Measurements from ENCODE around the gene PHLPP1.

PHLPP1 gene

GRCh38 chr18:62812876-62813275 lies 97.5 kb downstream of the PHLPP1 start:
- Histone ChIP-seq H3K79me2 (ENCODE audit: low read length) (no peaks in the 10 kb centered on the region), H3K9me3 (ENCODE audit: insufficient read depth, low read length) (no peaks in the 10 kb centered on the region), H4K20me1 (ENCODE audit: insufficient read depth, low read length) (no peaks in the 10 kb centered on the region), H3K4me1 (ENCODE audit: low read length) (peaks cover 10% of the 10 kb centered on the region), H3K27ac (ENCODE audit: low read length) (no peak overlapping the region), H2AFZ (ENCODE audit: low read depth, low read length) (no peak overlapping the region), H3K36me3 (replicated peaks; ENCODE audit: low read depth, low read length) (no peaks in the 10 kb centered on the region), H3K27me3 (ENCODE audit: low read depth, low read length) (no peaks in the 10 kb centered on the region), H3K4me3 (ENCODE audit: low read length) (no peak overlapping the region), H3K4me2 (ENCODE audit: low read length) (no peak overlapping the region), H3K9ac (ENCODE audit: low read length) (no peak overlapping the region)
- no peak for TF ChIP-seq EZH2phosphoT487 (IDR thresholded peaks at IDR 0.05; ENCODE audit: low read depth)
- no peak for TF ChIP-seq CTCF (IDR thresholded peaks at IDR 0.05; ENCODE audit: low read depth, low read length)

- Histone ChIP-seq H3K27ac (ENCODE audit: low read length) (no peak overlapping the region), H3K79me2 (ENCODE audit: low read length) (no peaks in the 10 kb centered on the region), H3K9me3 (ENCODE audit: insufficient read depth, low read length) (no peaks in the 10 kb centered on the region)
These were observed 98.9 kb downstream of the PHLPP1 start for GRCh38 chr18:62814132-62814759.

GRCh38 chr18:62825382-62825781 lies 110.0 kb downstream of the PHLPP1 start:
- Histone ChIP-seq H3K4me2 (ENCODE audit: low read length) (no peak overlapping the region), H3K36me3 (replicated peaks; ENCODE audit: low read depth, low read length) (no peaks in the 10 kb centered on the region), H3K9ac (ENCODE audit: low read length) (no peak overlapping the region), H3K79me2 (ENCODE audit: low read length) (no peaks in the 10 kb centered on the region), H3K27me3 (ENCODE audit: low read depth, low read length) (no peaks in the 10 kb centered on the region), H3K9me3 (ENCODE audit: insufficient read depth, low read length) (no peaks in the 10 kb centered on the region), H3K4me3 (ENCODE audit: low read length) (no peak overlapping the region), H2AFZ (ENCODE audit: low read depth, low read length) (no peak overlapping the region), H3K4me1 (ENCODE audit: low read length) (peaks cover 14% of the 10 kb centered on the region), H3K27ac (ENCODE audit: low read length) (no peak overlapping the region), H4K20me1 (ENCODE audit: insufficient read depth, low read length) (0 out of 2 replicates have a peak, but pooled peaks cover 3% of the 10 kb centered on the region)
- TF ChIP-seq EZH2phosphoT487 (IDR thresholded peaks at IDR 0.05; ENCODE audit: low read depth) (no peak), CTCF (IDR thresholded peaks at IDR 0.05; ENCODE audit: low read depth, low read length) (no peak)

More at GRCh38 chr18:62814132-62814759, 98.9 kb downstream of the PHLPP1 start:
- no peak overlapping the region for H3K4me2 ChIP-seq (ENCODE audit: low read length)
- H3K27me3 ChIP-seq (ENCODE audit: low read depth, low read length): no peaks in the 10 kb centered on the region
- H4K20me1 ChIP-seq (ENCODE audit: insufficient read depth, low read length): no peaks in the 10 kb centered on the region
- peaks cover 10% of the 10 kb centered on the region for H3K4me1 ChIP-seq (ENCODE audit: low read length)
- H3K9ac ChIP-seq (ENCODE audit: low read length): no peak overlapping the region
- TF ChIP-seq CTCF (IDR thresholded peaks at IDR 0.05; ENCODE audit: low read depth, low read length) (no peak), EZH2phosphoT487 (IDR thresholded peaks at IDR 0.05; ENCODE audit: low read depth) (no peak)
- H3K36me3 ChIP-seq (replicated peaks; ENCODE audit: low read depth, low read length): no peaks in the 10 kb centered on the region
- no peak overlapping the region for H3K4me3 ChIP-seq (ENCODE audit: low read length)
- no peak overlapping the region for H2AFZ ChIP-seq (ENCODE audit: low read depth, low read length)

- peaks cover 3% of the 10 kb centered on the region for H3K36me3 ChIP-seq (replicated peaks; ENCODE audit: low read depth, low read length)
- no peak overlapping the region for H3K4me2 ChIP-seq (ENCODE audit: low read length)
- no peak overlapping the region for H3K9ac ChIP-seq (ENCODE audit: low read length)
- H3K9me3 ChIP-seq (ENCODE audit: insufficient read depth, low read length): no peaks in the 10 kb centered on the region
- H2AFZ ChIP-seq (ENCODE audit: low read depth, low read length): no peak overlapping the region
- H4K20me1 ChIP-seq (ENCODE audit: insufficient read depth, low read length): 0 out of 2 replicates have a peak, but pooled peaks cover 3% of the 10 kb centered on the region
- no peak overlapping the region for H3K4me3 ChIP-seq (ENCODE audit: low read length)
- no peak overlapping the region for H3K27ac ChIP-seq (ENCODE audit: low read length)
- TF ChIP-seq CTCF (IDR thresholded peaks at IDR 0.05; ENCODE audit: low read depth, low read length): no peak
- no peak for TF ChIP-seq EZH2phosphoT487 (IDR thresholded peaks at IDR 0.05; ENCODE audit: low read depth)
- H3K79me2 ChIP-seq (ENCODE audit: low read length): no peaks in the 10 kb centered on the region
- peaks cover 25% of the 10 kb centered on the region for H3K4me1 ChIP-seq (ENCODE audit: low read length)
- H3K27me3 ChIP-seq (ENCODE audit: low read depth, low read length): no peaks in the 10 kb centered on the region
These were observed 112.1 kb downstream of the PHLPP1 start for GRCh38 chr18:62827397-62827796.
